ENCODE data around the gene OPA3. TPM values are rescaled to one million over a fixed set of nuclear protein-coding genes. Genes with fewer than 3 reads are reported as not detected.

Gene OPA3
- total RNA-seq, 2 donors from 2014 or later: 9.8 to 11.3 TPM

- no peak for DNase-seq (ENCODE audit: low spot score)
- intact Hi-C loops (cut with DNase I): no loop called here
Observed at GRCh38 chr19:45600340-45600885, 15.8 kb upstream of the OPA3 start.

- intact Hi-C loops (cut with DNase I): no loop called here
- no peak for DNase-seq (ENCODE audit: low spot score)
Observed at GRCh38 chr19:45599286-45599685, 14.7 kb upstream of the OPA3 start.

- intact Hi-C loops (cut with DNase I): no loop called here
- no peak for DNase-seq (ENCODE audit: low spot score)
Observed at GRCh38 chr19:45598267-45599001, 13.8 kb upstream of the OPA3 start.

GRCh38 chr19:45597425-45598111 is 13.0 kb upstream of the OPA3 start:
- DNase-seq (ENCODE audit: low spot score): no peak
- intact Hi-C loops (cut with DNase I): no loop called here

- intact Hi-C loops (cut with DNase I): no loop called here
Observed at GRCh38 chr19:45595814-45596213, 11.2 kb upstream of the OPA3 start.

GRCh38 chr19:45593520-45593919 is 8.9 kb upstream of the OPA3 start:
- intact Hi-C loops (cut with DNase I): no loop called here
- no peak for DNase-seq (ENCODE audit: low spot score)

More at GRCh38 chr19:45595814-45596213, 11.2 kb upstream of the OPA3 start:
- DNase-seq (ENCODE audit: low spot score): no peak

- DNase-seq (ENCODE audit: low spot score): no peak
- intact Hi-C loops (cut with DNase I): no loop called here
Observed at GRCh38 chr19:45592366-45592765, 7.8 kb upstream of the OPA3 start.

GRCh38 chr19:45591638-45592005 is 7.0 kb upstream of the OPA3 start:
- intact Hi-C loops (cut with DNase I): no loop called here
- DNase-seq (ENCODE audit: low spot score): no peak

GRCh38 chr19:45591004-45591637 is 6.5 kb upstream of the OPA3 start:
- DNase-seq (ENCODE audit: low spot score): peak; percentile 85
- intact Hi-C loops (cut with DNase I): no loop called here

GRCh38 chr19:45590300-45591003 is 5.8 kb upstream of the OPA3 start:
- intact Hi-C loops (cut with DNase I): no loop called here
- no peak for DNase-seq (ENCODE audit: low spot score)

- intact Hi-C loops (cut with DNase I): no loop called here
- DNase-seq (ENCODE audit: low spot score): no peak
Observed at GRCh38 chr19:45589768-45590167, 5.2 kb upstream of the OPA3 start.

GRCh38 chr19:45587873-45588272 is 3.3 kb upstream of the OPA3 start:
- intact Hi-C loops (cut with DNase I): no loop called here
- DNase-seq (ENCODE audit: low spot score): no peak

GRCh38 chr19:45585158-45585577 is 566 bp upstream of the OPA3 start:
- intact Hi-C loops (cut with DNase I): no loop called here
- no peak for DNase-seq (ENCODE audit: low spot score)

- no peak for DNase-seq (ENCODE audit: low spot score)
- intact Hi-C loops (cut with DNase I): no loop called here
Observed at GRCh38 chr19:45581576-45581975, 3.0 kb downstream of the OPA3 start.

- no peak for DNase-seq (ENCODE audit: low spot score)
- intact Hi-C loops (cut with DNase I): no loop called here
Observed at GRCh38 chr19:45578861-45579260, 5.7 kb downstream of the OPA3 start.

- intact Hi-C loops (cut with DNase I): no loop called here
- DNase-seq (ENCODE audit: low spot score): no peak
Observed at GRCh38 chr19:45577111-45577905, 7.3 kb downstream of the OPA3 start.

GRCh38 chr19:45576682-45577081 is 7.9 kb downstream of the OPA3 start:
- intact Hi-C loops (cut with DNase I): no loop called here
- DNase-seq (ENCODE audit: low spot score): no peak

- intact Hi-C loops (cut with DNase I): no loop called here
- DNase-seq (ENCODE audit: low spot score): no peak
Observed at GRCh38 chr19:45575216-45575615, 9.4 kb downstream of the OPA3 start.

- intact Hi-C loops (cut with DNase I): no loop called here
Observed at GRCh38 chr19:45574526-45574925, 10.1 kb downstream of the OPA3 start.

More at GRCh38 chr19:45574526-45574925, 10.1 kb downstream of the OPA3 start:
- DNase-seq (ENCODE audit: low spot score): no peak
